Stimulated activated CD8-positive, alpha-beta memory T cell treated with anti-CD3 and anti-CD28 coated beads, Interleukin-12 subunit alpha, Interleukin-12 subunit beta, amount 100 ng/mL, for 1 hour (primary cell): ENCODE data around the gene FAM20B.
A peak's percentile ranks its signal among the peaks of the same experiment; 100 is the strongest.

Source experiments
- DNase-seq: peaks from one replicate; pipeline ENCODE4 v3.0.0-alpha.2; 2020; ENCODE audit warnings: low read depth

FAM20B gene

GRCh38 chr1:179092896-179093461 lies 67.3 kb downstream of the FAM20B start:
- no peak for DNase-seq

DNA sequence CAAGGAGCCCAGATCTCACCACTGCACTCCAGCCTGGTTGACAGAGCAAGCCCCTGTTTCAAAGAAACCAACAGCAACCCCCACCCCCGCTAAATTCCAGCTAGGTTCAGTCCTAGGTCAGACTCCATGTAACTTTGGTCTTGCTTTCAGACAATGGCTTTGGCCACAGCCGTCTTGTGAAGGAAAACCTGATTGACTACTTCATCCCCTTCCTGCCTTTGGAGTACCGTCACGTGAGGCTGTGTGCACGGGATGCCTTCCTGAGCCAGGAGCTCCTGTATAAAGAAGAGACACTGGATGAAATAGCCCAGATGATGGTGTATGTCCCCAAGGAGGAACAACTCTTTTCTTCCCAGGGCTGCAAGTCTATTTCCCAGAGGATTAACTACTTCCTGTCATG lies 69.1 kb downstream of the FAM20B start:
- no peak for DNase-seq

DNA sequence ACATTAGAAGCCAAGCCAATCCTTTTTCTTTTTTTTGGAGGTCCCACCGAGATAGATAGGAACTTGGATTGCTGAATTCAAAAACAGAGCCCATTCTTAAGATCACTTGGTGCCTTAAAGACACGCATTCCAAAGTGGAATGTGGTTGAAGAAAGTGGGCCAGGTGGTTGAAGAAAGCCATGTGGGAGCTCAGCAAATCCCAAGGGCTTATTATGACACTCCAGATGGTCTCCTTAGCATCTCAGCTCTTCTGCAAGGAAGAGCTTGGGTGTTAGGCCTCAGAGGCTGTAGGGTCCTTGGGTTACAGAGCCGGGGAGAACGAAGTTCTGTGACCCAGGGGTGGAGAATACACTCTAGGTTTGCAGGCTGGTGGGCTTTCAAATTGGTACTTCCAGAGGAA lies 69.7 kb downstream of the FAM20B start:
- no peak for DNase-seq

- no peak for DNase-seq
These were observed 70.2 kb downstream of the FAM20B start for GRCh38 chr1:179095924-179096323.

- DNase-seq, result no peak
These were observed 74.2 kb downstream of the FAM20B start for GRCh38 chr1:179099891-179100290.

DNA sequence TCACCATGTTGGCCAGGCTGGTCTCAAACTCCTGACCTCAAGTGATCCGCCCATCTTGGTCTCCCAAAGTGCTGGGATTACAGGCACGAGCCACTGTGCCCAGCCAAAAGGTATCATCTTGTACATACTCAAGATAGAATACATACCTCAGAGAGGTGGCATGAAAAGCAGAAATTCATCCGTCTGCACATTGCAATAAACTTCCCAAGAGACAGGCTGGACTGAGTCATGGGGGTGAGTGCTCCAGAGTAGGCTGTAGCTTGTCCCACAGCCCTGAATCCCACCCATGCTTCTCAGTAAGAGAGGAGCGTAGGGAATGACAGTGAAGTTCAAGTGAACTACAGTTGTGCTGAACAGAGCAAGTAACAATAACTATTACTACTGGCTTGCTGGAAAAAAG lies 75.9 kb downstream of the FAM20B start:
- no peak for DNase-seq

- no peak for DNase-seq
These were observed 78.3 kb downstream of the FAM20B start for GRCh38 chr1:179103999-179104398.

GRCh38 chr1:179104611-179105250 lies 79.0 kb downstream of the FAM20B start:
- no peak for DNase-seq

DNA sequence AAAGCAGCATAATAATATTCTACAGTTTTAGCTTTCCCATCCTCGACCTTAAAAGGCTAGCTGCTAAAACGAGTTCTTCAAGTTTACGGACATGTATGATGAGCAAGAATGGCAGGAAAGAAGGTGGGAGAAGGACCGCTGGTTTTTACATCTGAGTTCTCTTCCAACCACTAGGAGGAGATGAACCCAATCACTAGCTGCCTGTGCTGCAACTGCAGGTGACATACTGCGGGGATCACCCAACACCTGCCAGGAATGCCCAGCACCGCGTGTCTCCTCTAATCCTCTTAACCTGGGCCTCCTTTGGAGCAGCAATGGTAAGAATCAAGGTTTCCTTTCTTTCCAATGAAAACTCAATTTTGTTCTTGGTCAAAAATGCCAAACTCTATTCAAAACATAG lies 79.7 kb downstream of the FAM20B start:
- no peak for DNase-seq

DNA sequence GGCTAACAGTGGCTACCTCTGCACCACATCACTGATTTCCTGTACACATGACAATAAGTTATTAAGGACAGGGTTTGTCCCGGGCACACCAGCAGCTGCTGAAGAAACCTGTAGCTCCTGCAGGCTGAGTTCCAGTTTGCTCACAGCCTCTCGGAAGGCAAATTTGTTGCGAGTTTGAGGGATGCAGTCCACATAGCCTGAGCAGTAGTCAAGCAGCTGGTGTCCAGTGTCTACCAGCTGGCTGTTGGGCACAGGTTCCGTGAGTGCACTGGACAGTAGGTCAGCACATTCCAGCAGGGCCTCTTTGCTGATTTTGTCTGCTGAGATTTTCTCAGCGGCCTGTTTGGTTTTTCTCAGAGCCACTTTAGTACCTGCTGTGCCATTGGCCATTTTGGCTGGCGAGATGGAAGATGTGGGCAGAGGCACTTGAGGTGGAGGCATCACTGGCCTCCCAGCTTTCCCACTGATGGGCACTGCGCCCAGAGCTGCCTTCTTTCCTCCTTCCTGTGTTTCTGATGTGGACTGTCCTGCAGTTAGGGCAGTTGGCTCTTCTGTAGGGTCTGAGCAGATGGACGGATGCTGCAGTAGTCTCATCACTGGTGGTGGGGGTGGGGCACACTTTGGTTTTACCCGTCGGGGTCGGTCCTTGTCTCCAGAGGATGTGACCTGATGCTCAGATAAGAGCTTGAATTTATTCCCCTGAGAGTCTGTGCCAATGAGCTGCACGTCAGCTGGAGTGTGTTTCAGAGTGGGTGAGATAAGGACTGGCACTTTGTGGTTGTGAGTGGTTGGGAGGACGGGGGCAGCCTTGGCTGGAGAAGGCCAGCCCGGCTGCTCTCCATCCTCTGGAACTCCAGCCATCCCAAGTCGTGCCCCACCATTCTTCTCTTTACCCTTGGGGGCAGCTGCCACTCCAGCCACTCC lies 82.3 kb downstream of the FAM20B start:
- no peak for DNase-seq

DNA sequence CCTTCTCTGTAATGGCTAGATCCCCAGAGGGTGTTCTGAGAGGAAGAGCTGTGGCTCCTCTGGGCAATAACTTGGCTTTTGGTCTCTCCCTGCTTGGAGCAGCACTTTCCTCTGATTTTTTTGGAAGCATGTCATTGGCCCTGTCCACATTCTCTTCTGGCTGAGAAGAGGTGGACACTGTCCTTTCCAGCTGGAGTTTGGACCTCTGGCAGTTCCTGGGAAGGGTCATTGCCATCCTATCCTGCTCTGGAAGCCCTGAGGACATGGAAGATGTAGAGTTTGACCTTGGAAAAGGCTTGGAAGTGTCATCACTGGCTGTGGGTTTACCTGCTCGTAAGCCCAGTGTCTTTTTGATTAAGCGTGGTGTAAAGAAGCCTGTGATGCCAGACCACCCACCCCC lies 83.0 kb downstream of the FAM20B start:
- no peak for DNase-seq

DNA sequence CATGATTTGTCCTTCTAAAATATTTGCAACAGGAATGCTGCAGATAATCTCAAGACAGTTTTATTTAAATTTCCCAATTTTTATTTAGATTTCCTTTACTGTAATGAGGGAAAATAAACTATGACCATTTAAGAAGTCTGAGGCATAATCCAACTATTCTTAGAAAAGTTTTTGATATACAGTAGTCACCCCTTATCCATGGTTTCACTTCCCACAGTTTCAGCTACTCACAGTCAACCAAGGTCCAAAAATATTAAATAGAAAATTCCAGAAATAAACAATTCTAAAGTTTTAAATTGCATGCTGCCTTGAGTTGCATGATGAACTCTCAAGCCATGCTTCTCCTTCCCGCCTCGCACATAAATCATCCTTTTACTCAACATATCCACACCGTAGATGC lies 89.5 kb downstream of the FAM20B start:
- no peak for DNase-seq

GRCh38 chr1:179119513-179119912 lies 93.8 kb downstream of the FAM20B start:
- DNase-seq, result no peak

GRCh38 chr1:179120736-179121135 lies 95.0 kb downstream of the FAM20B start:
- DNase-seq, result no peak

DNA sequence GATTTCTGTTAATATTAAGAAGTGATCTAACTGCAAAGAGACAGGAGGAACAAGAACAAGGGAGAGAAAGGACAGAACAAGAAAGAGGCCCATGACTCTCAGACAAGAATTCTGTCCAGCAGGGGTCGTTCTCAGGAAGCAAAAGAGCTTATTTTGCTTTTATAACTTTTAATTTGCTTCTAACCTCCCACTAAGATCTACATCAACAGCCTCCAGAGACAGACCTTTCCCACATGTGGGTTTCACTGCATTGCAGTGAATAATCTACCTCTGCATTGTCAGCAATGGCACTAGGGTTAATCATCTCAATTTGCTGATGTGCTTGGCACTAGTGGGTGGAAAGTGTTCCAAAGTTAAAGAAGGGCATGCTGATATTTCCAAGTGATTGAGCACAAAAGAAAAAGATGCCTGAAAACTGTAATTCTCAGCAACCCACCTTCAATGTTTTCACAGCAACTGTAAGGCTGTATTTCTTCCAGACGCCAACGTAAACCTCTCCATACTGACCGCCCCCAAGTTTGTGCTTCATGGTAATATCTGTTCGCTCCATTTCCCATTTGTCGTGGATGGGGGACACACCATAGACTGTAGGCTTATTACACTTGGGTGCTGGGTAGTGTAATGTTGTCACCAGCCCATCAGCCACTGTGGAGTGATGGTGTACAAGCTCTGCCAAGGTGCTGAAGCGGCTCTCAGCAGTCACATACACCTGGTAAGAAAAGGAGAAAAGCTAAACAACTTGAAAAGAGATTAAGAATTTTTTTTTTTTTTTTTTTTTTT lies 95.7 kb downstream of the FAM20B start:
- peak; percentile 15 for DNase-seq

GRCh38 chr1:179124873-179125272 lies 99.2 kb downstream of the FAM20B start:
- no peak for DNase-seq
